WTC11 (cell line): ENCODE results near the gene TRIM47.

ENCODE experiments used
- CTCF ChIP-seq: fragments of 200-600 bp; IDR thresholded peaks from 2 replicates; pipeline ENCODE4 v1.8.0; 2022; ENCODE audit warnings: antibody characterized with exemption
- FOXK1 ChIP-seq: sonication (generic); formaldehyde crosslinking; IDR thresholded peaks from 2 replicates; pipeline ENCODE4 v1.8.0; 2022; ENCODE audit warnings: mild to moderate bottlenecking, moderate library complexity, missing genetic modification reagents
- IRF1 ChIP-seq: sonication (generic); formaldehyde crosslinking; IDR thresholded peaks from 2 replicates; pipeline ENCODE4 v1.8.0; 2023; ENCODE audit warnings: missing genetic modification reagents
- MYBL2 ChIP-seq: sonication (generic); formaldehyde crosslinking; IDR thresholded peaks from 2 replicates; pipeline ENCODE4 v1.8.1; 2023; ENCODE audit warnings: mild to moderate bottlenecking, moderate library complexity, missing genetic modification reagents
- NFE2L1 ChIP-seq: sonication (generic); formaldehyde crosslinking; IDR thresholded peaks from 2 replicates; pipeline ENCODE4 v1.8.1; 2023; ENCODE audit warnings: missing genetic modification reagents
- TCF7 ChIP-seq: sonication (generic); formaldehyde crosslinking; IDR thresholded peaks from 2 replicates; pipeline ENCODE4 v1.8.0; 2022; ENCODE audit warnings: mild to moderate bottlenecking, low read depth, missing genetic modification reagents, moderate library complexity
- USF1 ChIP-seq: sonication (generic); formaldehyde crosslinking; IDR thresholded peaks from 2 replicates; pipeline ENCODE4 v1.8.0; 2022; ENCODE audit warnings: mild to moderate bottlenecking, missing genetic modification reagents

- TF ChIP-seq USF1 (CRISPR knock-in tag) = no peak
- TF ChIP-seq CTCF = no peak
- TF ChIP-seq MYBL2 (CRISPR knock-in tag) = no peak
- no peak for TF ChIP-seq TCF7
- no peak for TF ChIP-seq FOXK1 (CRISPR knock-in tag)
- TF ChIP-seq NFE2L1 (CRISPR knock-in tag) = no peak
- TF ChIP-seq IRF1 (CRISPR knock-in tag) = no peak
Measured at GRCh38 chr17:75899767-75900468, 21.5 kb upstream of the TRIM47 start.
